OCI-LY7 (cell line): Measurements from ENCODE around the gene JCAD. TPM values are rescaled to one million over a fixed set of nuclear protein-coding genes. Genes with fewer than 3 reads are reported as not detected.

Source experiments
- BruUV-seq: library from RNA; stranded (reverse); fragments of 400-500 nt; replicated peaks from 2 replicates; lab custom pipeline; 2021; lab: Mats Ljungman, UMichigan
- CTCF ChIA-PET: fragments of 300-600 bp; sonication (Branson Sonifier 250); formaldehyde crosslinking; loops from one replicate; lab custom pipeline; 2022; ENCODE audit warnings: antibody characterized with exemption; ENCODE audit not compliant: unreplicated experiment; lab: Charles Lee
- POLR2A ChIA-PET: fragments of 300-600 bp; sonication (Branson Sonifier 250); formaldehyde crosslinking; loops from one replicate; lab custom pipeline; 2022; ENCODE audit warnings: antibody characterized with exemption; lab: Charles Lee
- DNase-seq: peaks from one replicate; pipeline ENCODE4 v3.0.0-alpha.2; 2015; ENCODE audit warnings: low spot score
- H2AFZ ChIP-seq: fragments of 200-600 bp; sonication (generic), shearing (Covaris generic); 2 replicates; pipeline ENCODE4 v1.6.1; 2014; ENCODE audit warnings: mild to moderate bottlenecking, antibody characterized with exemption, low read length, moderate library complexity
- H3K27ac ChIP-seq: fragments of 200-600 bp; sonication (generic); 2 replicates; pipeline ENCODE4 v1.5.1; 2014; ENCODE audit warnings: mixed run types, low read depth, mild to moderate bottlenecking, moderate library complexity, low read length, inconsistent platforms; ENCODE audit not compliant: poor library complexity, severe bottlenecking
- H3K36me3 ChIP-seq: fragments of 200-600 bp; sonication (generic); 2 replicates; pipeline ENCODE4 v1.6.1; 2014; ENCODE audit warnings: mild to moderate bottlenecking, antibody characterized with exemption, low read length, moderate library complexity, mixed read lengths; ENCODE audit not compliant: insufficient read depth
- H3K4me1 ChIP-seq: fragments of 200-600 bp; sonication (generic); 2 replicates; pipeline ENCODE4 v1.5.1; 2014; ENCODE audit warnings: mild to moderate bottlenecking, low read length; ENCODE audit not compliant: insufficient read depth, poor library complexity, severe bottlenecking
- H3K4me2 ChIP-seq: fragments of 200-600 bp; sonication (generic); 2 replicates; pipeline ENCODE4 v1.6.1; 2014; ENCODE audit warnings: mild to moderate bottlenecking, low read length
- H3K4me3 ChIP-seq: fragments of 200-600 bp; sonication (generic); 2 replicates; pipeline ENCODE4 v1.5.1; 2014; ENCODE audit warnings: mild to moderate bottlenecking, low read depth, low read length; ENCODE audit not compliant: poor library complexity, severe bottlenecking
- H3K79me2 ChIP-seq: fragments of 200-600 bp; sonication (generic); 2 replicates; pipeline ENCODE4 v1.6.1; 2016; ENCODE audit warnings: low read depth, mild to moderate bottlenecking, low read length, moderate library complexity, mixed read lengths; ENCODE audit not compliant: insufficient read depth
- H3K9me2 ChIP-seq: fragments of 200-600 bp; sonication (generic); 2 replicates; pipeline ENCODE4 v1.6.1; 2016; ENCODE audit warnings: mild to moderate bottlenecking, low read length, mixed read lengths; ENCODE audit not compliant: insufficient read depth
- H3K9me3 ChIP-seq: fragments of 200-600 bp; sonication (generic); 2 replicates; pipeline ENCODE4 v1.6.1; 2014; ENCODE audit warnings: mild to moderate bottlenecking, mixed run types, low read length, mixed read lengths
- H4K20me1 ChIP-seq: fragments of 200-600 bp; sonication (generic); 2 replicates; pipeline ENCODE4 v1.6.1; 2014; ENCODE audit warnings: mild to moderate bottlenecking, antibody characterized with exemption, low read length, moderate library complexity, mixed read lengths; ENCODE audit not compliant: insufficient read depth
- CTCF ChIP-seq: fragments of 200-600 bp; sonication (generic); conservative IDR thresholded peaks from 2 replicates; pipeline ENCODE4 v1.5.1; 2014; ENCODE audit warnings: mild to moderate bottlenecking, antibody characterized with exemption, low read length, moderate library complexity, mixed read lengths
- EZH2phosphoT487 ChIP-seq: fragments of 200-600 bp; sonication (generic); IDR thresholded peaks from 2 replicates; pipeline ENCODE4 v1.6.1; 2018; ENCODE audit warnings: low read depth, borderline replicate concordance, mild to moderate bottlenecking, mixed run types, antibody characterized with exemption, low read length, moderate library complexity, mixed read lengths
- intact Hi-C: fragments of 100-400 bp; cut with micrococcal nuclease; formaldehyde crosslinking; loops from one replicate; pipeline ENCODE4 v1.10.0; 2022; ENCODE audit not compliant: unreplicated experiment
- total RNA-seq, 2 experiments: library from RNA; depleted of rRNA in 1 of 2; stranded (reverse); fragments of >200 nt in 1 of 2; shearing (Covaris generic) in 1 of 2; gene quantifications; 2 replicates each; pipeline ENCODE4 v1.2.3, GENCODE V29; 2014 to 2022

Gene JCAD
- total RNA-seq, 2 experiments from 2014 or later, result not detected

DNA sequence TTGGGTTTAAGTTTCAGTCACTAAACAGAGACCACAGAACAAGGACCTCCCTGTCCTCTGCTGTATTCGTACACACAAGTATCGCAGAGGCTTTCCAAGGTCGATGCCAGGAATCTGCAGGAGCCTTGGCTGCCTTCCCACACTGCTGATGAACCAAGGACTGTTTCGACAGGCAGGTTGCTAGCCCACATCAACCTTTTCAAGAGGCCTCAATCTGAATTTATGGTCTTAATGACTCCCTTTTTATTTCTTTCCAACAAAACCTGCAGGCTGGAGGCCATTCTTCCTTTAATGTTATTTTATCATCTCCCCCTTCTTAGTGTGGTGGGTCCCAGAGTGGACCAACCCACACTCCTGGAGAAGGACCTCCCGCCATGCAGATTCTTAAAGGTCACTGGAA is 45.6 kb downstream of the JCAD start:
- intact Hi-C loops, result no loop called here

GRCh38 chr10:30011956-30012647 is 47.3 kb downstream of the JCAD start:
- H3K9me3 ChIP-seq, result no peaks in the 10 kb centered on the region
- no peak for DNase-seq
- CTCF ChIA-PET, result no interaction called here
- TF ChIP-seq EZH2phosphoT487 (no peak), CTCF (no peak)
- H3K79me2 ChIP-seq, result no peaks in the 10 kb centered on the region
- H3K36me3 ChIP-seq, result no peaks in the 10 kb centered on the region
- H3K9me2 ChIP-seq, result no peaks in the 10 kb centered on the region
- no peak overlapping the region for H3K4me2 ChIP-seq
- no TSS peak for BruUV-seq
- no peak overlapping the region for H2AFZ ChIP-seq
- H3K27ac ChIP-seq, result no peak overlapping the region
- no peaks in the 10 kb centered on the region; the same call in 1 of the 2 replicates for H4K20me1 ChIP-seq
- H3K4me1 ChIP-seq, result no peaks in the 10 kb centered on the region
- intact Hi-C loops, result no loop called here
- H3K4me3 ChIP-seq, result no peak overlapping the region
- POLR2A ChIA-PET, result no interaction called here

More for the DNA sequence above, 45.6 kb downstream of the JCAD start:
- Histone ChIP-seq H2AFZ (no peak overlapping the region), H3K27ac (no peak overlapping the region), H3K4me3 (no peak overlapping the region), H3K36me3 (no peaks in the 10 kb centered on the region), H4K20me1 (no peaks in the 10 kb centered on the region; the same call in 1 of the 2 replicates), H3K9me2 (no peaks in the 10 kb centered on the region), H3K79me2 (no peaks in the 10 kb centered on the region), H3K4me1 (no peaks in the 10 kb centered on the region), H3K4me2 (no peak overlapping the region), H3K9me3 (no peaks in the 10 kb centered on the region)
- no TSS peak for BruUV-seq
- TF ChIP-seq CTCF, result no peak
- no peak for TF ChIP-seq EZH2phosphoT487
- no peak for DNase-seq
- CTCF ChIA-PET, result no interaction called here
- POLR2A ChIA-PET, result no interaction called here

- Histone ChIP-seq H4K20me1 (no peaks in the 10 kb centered on the region; the same call in 1 of the 2 replicates), H3K4me2 (no peak overlapping the region), H2AFZ (no peak overlapping the region), H3K4me1 (no peaks in the 10 kb centered on the region), H3K36me3 (no peaks in the 10 kb centered on the region), H3K79me2 (no peaks in the 10 kb centered on the region), H3K4me3 (no peak overlapping the region), H3K27ac (no peak overlapping the region), H3K9me2 (no peaks in the 10 kb centered on the region), H3K9me3 (no peaks in the 10 kb centered on the region)
- BruUV-seq, result no TSS peak
- DNase-seq, result no peak
- ChIA-PET CTCF (no interaction called here), POLR2A (interaction anchor here (0.5 kb wide), 2 partner anchors 152 to 220 kb away, joined by 3 read pairs; no protein-coding TSS in a partner anchor)
- intact Hi-C loops, result no loop called here
- TF ChIP-seq EZH2phosphoT487 (no peak), CTCF (no peak)
Measured at GRCh38 chr10:30011396-30011795, 48.0 kb downstream of the JCAD start.
